ENCODE measurements around the gene AKR1B1.

AKR1B1 gene

GRCh38 chr7:134415700-134416099 is 43.2 kb downstream of the AKR1B1 start:
- no peak for DNase-seq (ENCODE audit: low read depth)

DNA sequence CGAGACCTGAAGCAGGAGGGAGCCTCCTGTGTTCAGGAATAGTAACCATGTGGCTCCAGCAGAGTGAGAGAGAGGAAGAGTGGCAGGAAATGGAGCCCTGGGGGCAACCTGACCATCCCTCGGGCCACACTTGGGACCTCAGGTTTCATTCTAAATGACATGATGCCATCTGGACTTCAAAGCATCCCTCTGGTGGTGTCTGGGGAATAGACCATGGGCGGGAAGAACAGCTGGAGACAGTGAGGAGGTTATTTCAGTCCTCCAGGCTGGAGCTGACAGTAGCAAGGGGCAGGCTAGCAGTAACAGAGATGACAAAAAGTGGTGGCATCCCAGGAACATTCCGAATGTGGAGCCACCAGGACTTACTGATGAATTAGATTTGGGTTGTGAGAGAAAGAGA is 44.8 kb downstream of the AKR1B1 start:
- DNase-seq (ENCODE audit: low read depth) = no peak

DNA sequence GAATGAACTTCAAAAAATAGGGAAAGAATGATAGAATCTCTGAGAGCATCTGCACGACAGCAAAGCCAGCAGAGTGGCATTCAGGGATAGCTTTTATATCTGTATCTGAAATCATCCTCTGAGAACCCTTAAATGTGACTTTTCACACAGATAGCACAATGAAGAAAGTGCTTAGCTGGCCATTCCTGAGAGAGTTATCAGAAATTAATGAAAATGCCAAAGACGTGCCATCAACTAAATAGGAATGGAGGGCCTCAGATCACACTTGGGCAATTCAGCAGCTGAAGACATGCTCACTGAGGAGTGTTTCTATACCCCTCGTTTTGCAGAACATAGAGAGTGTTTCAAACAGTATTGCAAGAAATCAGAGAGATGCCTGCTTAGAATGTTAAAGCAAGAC is 51.6 kb downstream of the AKR1B1 start:
- DNase-seq (ENCODE audit: low read depth) = no peak

GRCh38 chr7:134406431-134406830 is 52.5 kb downstream of the AKR1B1 start:
- no peak for DNase-seq (ENCODE audit: low read depth)

- no peak for DNase-seq (ENCODE audit: low read depth)
Observed at GRCh38 chr7:134405299-134405698, 53.6 kb downstream of the AKR1B1 start.

DNA sequence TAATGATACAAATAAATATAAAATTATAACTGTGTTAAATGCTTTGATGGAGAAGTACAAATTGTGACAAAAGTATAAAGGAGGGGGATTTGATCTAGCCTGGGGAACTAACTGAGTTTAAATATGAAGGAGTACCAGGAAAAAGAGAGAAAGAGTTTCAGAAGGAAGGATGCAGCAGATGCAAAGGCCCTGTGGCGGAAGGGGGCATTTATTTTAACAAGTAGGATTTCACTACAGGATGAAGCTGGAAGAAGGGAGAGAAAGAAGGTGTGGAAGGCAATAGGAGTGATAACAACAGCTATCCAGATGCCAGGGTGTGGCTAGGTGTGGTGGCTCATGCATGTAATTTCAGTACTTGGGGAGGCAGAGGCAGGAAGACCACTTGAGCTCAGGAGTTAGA is 55.8 kb downstream of the AKR1B1 start:
- no peak for DNase-seq (ENCODE audit: low read depth)

DNA sequence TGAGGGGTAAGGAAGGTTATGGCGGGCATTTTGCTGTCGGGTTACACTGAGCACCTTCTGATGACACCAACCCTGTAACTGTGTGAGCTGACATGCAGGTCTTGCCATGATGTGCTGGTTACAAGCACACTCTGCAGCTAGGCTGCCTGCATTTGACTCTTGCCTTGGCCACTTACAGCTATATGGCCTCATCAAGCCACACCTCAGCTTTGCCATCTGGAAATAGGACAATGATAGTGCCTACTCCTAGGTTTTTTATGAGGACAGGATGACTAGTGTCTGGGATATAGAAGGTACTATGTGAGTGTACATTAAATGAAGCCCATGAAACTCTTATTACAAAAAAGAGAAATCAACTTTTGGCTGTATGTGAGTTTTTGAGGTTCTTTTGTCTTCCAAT is 58.0 kb downstream of the AKR1B1 start:
- no peak for DNase-seq (ENCODE audit: low read depth)

DNA sequence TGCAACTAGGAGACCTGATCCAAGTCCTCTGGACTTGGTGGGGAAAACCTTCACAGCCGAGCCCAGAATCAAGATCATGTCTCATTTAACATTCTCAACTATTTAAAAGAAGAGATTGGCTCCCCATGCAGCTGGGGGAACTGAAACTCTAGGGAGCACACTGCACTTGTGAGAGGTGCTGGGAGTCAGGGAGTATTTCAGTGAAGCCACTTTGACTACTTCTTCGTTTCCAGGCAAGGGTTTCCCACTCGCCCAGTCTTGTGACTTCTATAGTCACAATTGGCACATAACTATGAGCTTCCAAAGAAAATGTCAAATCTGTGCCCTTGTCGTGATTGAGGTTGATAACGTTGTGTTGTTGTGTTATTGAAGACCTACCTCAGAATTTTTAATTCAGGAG is 62.9 kb downstream of the AKR1B1 start:
- DNase-seq (ENCODE audit: low read depth) = no peak

GRCh38 chr7:134395604-134396003 is 63.3 kb downstream of the AKR1B1 start:
- no peak for DNase-seq (ENCODE audit: low read depth)

- no peak for DNase-seq (ENCODE audit: low read depth)
Observed at GRCh38 chr7:134394056-134394455, 64.8 kb downstream of the AKR1B1 start.
